C4-2B (cell line): Measurements from ENCODE around the gene TMEM161A.

Experiments used
- CTCF ChIP-seq: fragments of 450-650 bp; conservative IDR thresholded peaks from 2 replicates; pipeline ENCODE4 v1.5.1; 2017; ENCODE audit warnings: mild to moderate bottlenecking
- ZFX ChIP-seq: fragments of 450-650 bp; IDR thresholded peaks from 2 replicates; pipeline ENCODE4 v1.6.1; 2017

GRCh38 chr19:19079571-19079970, 58.7 kb downstream of the TMEM161A start:
- TF ChIP-seq CTCF (no peak), ZFX (no peak)
